OCI-LY1 (cell line): Measurements from ENCODE around the gene KCTD1.

Source experiments
- H2AFZ ChIP-seq: fragments of 200-600 bp; sonication (generic), shearing (Covaris generic); 2 replicates; pipeline ENCODE4 v1.6.0; 2014; ENCODE audit warnings: antibody characterized with exemption, mild to moderate bottlenecking, low read length
- H3F3A ChIP-seq: fragments of 200-600 bp; sonication (generic), shearing (Covaris generic); 2 replicates; pipeline ENCODE4 v1.6.0; 2014; ENCODE audit warnings: mild to moderate bottlenecking, antibody characterized with exemption, low read length, moderate library complexity; ENCODE audit not compliant: insufficient read depth
- H3K27ac ChIP-seq: fragments of 200-600 bp; sonication (generic); 2 replicates; pipeline ENCODE4 v1.5.1; 2014; ENCODE audit warnings: low read length, mixed run types, mild to moderate bottlenecking, low read depth; ENCODE audit not compliant: poor library complexity, severe bottlenecking
- H3K27me3 ChIP-seq: fragments of 200-600 bp; sonication (generic); 2 replicates; pipeline ENCODE4 v1.6.0; 2014; ENCODE audit warnings: antibody characterized with exemption, mild to moderate bottlenecking, low read length, moderate library complexity; ENCODE audit not compliant: insufficient read depth
- H3K36me3 ChIP-seq: fragments of 200-600 bp; sonication (generic); 2 replicates; pipeline ENCODE4 v1.6.1; 2014; ENCODE audit warnings: mild to moderate bottlenecking, antibody characterized with exemption, low read length, moderate library complexity, mixed read lengths; ENCODE audit not compliant: insufficient read depth
- H3K4me1 ChIP-seq: fragments of 200-600 bp; sonication (generic); 2 replicates; pipeline ENCODE4 v1.5.1; 2014; ENCODE audit warnings: mild to moderate bottlenecking, low read length, moderate library complexity; ENCODE audit not compliant: insufficient read depth, severe bottlenecking
- H3K4me2 ChIP-seq: fragments of 200-600 bp; sonication (generic), shearing (Covaris generic); 2 replicates; pipeline ENCODE4 v1.6.1; 2014; ENCODE audit warnings: low read length
- H3K4me3 ChIP-seq: fragments of 200-600 bp; sonication (generic); 2 replicates; pipeline ENCODE4 v1.5.1; 2014; ENCODE audit warnings: low read length, low read depth, mild to moderate bottlenecking, mixed read lengths; ENCODE audit not compliant: poor library complexity, severe bottlenecking
- H3K79me2 ChIP-seq: fragments of 200-600 bp; shearing (Covaris generic); 2 replicates; pipeline ENCODE4 v1.6.1; 2016; ENCODE audit warnings: mixed run types, low read length, mixed read lengths; ENCODE audit not compliant: insufficient read depth
- H3K9ac ChIP-seq: fragments of 200-600 bp; sonication (generic), shearing (Covaris generic); 2 replicates; pipeline ENCODE4 v1.6.1; 2014; ENCODE audit warnings: mild to moderate bottlenecking, low read length, mixed read lengths
- H3K9me2 ChIP-seq: fragments of 200-600 bp; sonication (generic), shearing (Covaris generic); 2 replicates; pipeline ENCODE4 v1.6.1; 2014; ENCODE audit warnings: low read depth, mild to moderate bottlenecking, low read length, mixed read lengths
- H3K9me3 ChIP-seq: fragments of 200-600 bp; shearing (Covaris generic); 2 replicates; pipeline ENCODE4 v1.6.1; 2014; ENCODE audit warnings: low read length, mixed read lengths
- H4K20me1 ChIP-seq: fragments of 200-600 bp; sonication (generic), shearing (Covaris generic); 2 replicates; pipeline ENCODE4 v1.6.0; 2016; ENCODE audit warnings: mild to moderate bottlenecking, low read length; ENCODE audit not compliant: insufficient read depth
- EZH2 ChIP-seq: fragments of 200-600 bp; sonication (generic), shearing (Covaris generic); IDR thresholded peaks from 2 replicates; pipeline ENCODE4 v1.8.0; 2017; ENCODE audit warnings: borderline replicate concordance, mixed run types, mild to moderate bottlenecking, antibody characterized with exemption, low read length, moderate library complexity, mixed read lengths
- TF ChIP-seq, protein P1 (sequence below): fragments of 200-600 bp; sonication (generic), shearing (Covaris generic); IDR thresholded peaks from 2 replicates; pipeline ENCODE4 v1.5.1; 2017; ENCODE audit warnings: mild to moderate bottlenecking, antibody characterized with exemption, low read length, moderate library complexity, mixed read lengths

KCTD1 gene

DNA sequence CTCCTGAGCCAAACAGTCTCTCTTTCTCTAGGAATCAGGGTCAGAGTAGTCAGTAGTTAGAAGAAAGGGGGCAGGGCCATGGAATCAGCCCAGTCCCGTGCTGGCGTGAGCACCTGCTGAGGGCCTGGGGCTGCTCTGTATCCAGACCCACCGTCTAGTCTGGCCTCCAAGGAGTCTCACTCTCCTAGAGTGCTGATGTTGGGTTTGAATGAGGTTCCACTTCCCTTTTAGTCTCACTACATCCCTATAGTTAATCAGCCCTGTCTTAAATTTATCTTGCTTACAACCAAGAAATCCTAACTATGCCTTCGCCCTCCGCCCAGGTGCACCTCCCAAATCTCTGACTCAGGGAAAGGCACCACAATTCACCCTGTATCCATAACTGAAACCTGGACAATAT lies 13.4 kb upstream of the KCTD1 start:
- Histone ChIP-seq H3F3A (no peaks in the 10 kb centered on the region), H3K27me3 (no peaks in the 10 kb centered on the region), H3K79me2 (no peaks in the 10 kb centered on the region), H3K36me3 (no peaks in the 10 kb centered on the region), H3K27ac (no peak overlapping the region), H3K4me3 (no peak overlapping the region), H3K9me2 (no peaks in the 10 kb centered on the region), H3K4me1 (no peaks in the 10 kb centered on the region), H3K9me3 (no peaks in the 10 kb centered on the region), H3K4me2 (no peak overlapping the region), H2AFZ (no peak overlapping the region), H3K9ac (no peak overlapping the region), H4K20me1 (no peaks in the 10 kb centered on the region)
- TF ChIP-seq, protein P1, sequence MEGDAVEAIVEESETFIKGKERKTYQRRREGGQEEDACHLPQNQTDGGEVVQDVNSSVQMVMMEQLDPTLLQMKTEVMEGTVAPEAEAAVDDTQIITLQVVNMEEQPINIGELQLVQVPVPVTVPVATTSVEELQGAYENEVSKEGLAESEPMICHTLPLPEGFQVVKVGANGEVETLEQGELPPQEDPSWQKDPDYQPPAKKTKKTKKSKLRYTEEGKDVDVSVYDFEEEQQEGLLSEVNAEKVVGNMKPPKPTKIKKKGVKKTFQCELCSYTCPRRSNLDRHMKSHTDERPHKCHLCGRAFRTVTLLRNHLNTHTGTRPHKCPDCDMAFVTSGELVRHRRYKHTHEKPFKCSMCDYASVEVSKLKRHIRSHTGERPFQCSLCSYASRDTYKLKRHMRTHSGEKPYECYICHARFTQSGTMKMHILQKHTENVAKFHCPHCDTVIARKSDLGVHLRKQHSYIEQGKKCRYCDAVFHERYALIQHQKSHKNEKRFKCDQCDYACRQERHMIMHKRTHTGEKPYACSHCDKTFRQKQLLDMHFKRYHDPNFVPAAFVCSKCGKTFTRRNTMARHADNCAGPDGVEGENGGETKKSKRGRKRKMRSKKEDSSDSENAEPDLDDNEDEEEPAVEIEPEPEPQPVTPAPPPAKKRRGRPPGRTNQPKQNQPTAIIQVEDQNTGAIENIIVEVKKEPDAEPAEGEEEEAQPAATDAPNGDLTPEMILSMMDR = no peak
- TF ChIP-seq EZH2 = no peak

DNA sequence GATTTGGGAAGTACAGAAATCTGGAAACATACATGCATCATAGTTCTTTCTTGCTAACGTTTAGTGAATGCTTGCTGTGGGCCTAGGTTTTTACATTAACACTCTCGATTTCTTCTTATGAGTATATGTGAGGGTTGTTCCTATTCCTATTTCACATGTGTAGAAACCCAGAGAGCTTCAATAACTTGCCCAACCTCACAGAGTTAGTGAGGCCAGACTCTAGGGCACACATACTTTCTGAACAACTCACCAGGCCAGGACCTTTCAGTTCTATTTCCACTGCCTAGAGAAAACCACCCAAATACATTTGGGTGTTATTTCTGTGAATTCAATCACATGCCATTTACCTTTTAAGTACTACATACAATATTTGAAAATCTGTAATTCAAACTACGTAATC lies 8.2 kb upstream of the KCTD1 start:
- H3K79me2 ChIP-seq = no peaks in the 10 kb centered on the region
- no peaks in the 10 kb centered on the region for H3K4me1 ChIP-seq
- H3K27me3 ChIP-seq = no peaks in the 10 kb centered on the region
- H3K4me2 ChIP-seq = no peak overlapping the region
- H3K9me3 ChIP-seq = no peaks in the 10 kb centered on the region
- no peaks in the 10 kb centered on the region for H3F3A ChIP-seq
- no peak overlapping the region for H3K4me3 ChIP-seq
- TF ChIP-seq EZH2 = no peak
- TF ChIP-seq, protein P1 = no peak
- no peaks in the 10 kb centered on the region for H4K20me1 ChIP-seq
- H3K9ac ChIP-seq = no peak overlapping the region
- no peaks in the 10 kb centered on the region for H3K36me3 ChIP-seq
- no peaks in the 10 kb centered on the region for H3K9me2 ChIP-seq
- H2AFZ ChIP-seq = no peak overlapping the region
- no peak overlapping the region for H3K27ac ChIP-seq

- H3K4me2 ChIP-seq = no peak overlapping the region
- H3F3A ChIP-seq = no peaks in the 10 kb centered on the region
- H3K9ac ChIP-seq = no peak overlapping the region
- H3K27me3 ChIP-seq = no peaks in the 10 kb centered on the region
- no peak overlapping the region for H3K4me3 ChIP-seq
- no peak overlapping the region for H3K27ac ChIP-seq
- no peaks in the 10 kb centered on the region for H3K36me3 ChIP-seq
- H3K9me2 ChIP-seq = no peaks in the 10 kb centered on the region
- no peaks in the 10 kb centered on the region for H3K9me3 ChIP-seq
- no peaks in the 10 kb centered on the region for H3K79me2 ChIP-seq
- H4K20me1 ChIP-seq = no peaks in the 10 kb centered on the region
- H3K4me1 ChIP-seq = no peaks in the 10 kb centered on the region
- H2AFZ ChIP-seq = no peak overlapping the region
- TF ChIP-seq EZH2 = no peak
- TF ChIP-seq, protein P1 = no peak
These were observed 7.6 kb upstream of the KCTD1 start for GRCh38 chr18:26555804-26556553.
